GM12878 (cell line): ENCODE results near the gene FBXL15. TPM values are rescaled to one million over a fixed set of nuclear protein-coding genes. Genes with fewer than 3 reads are reported as not detected.

Experiments
- ATAC-seq: fragments of 200-7000 bp; cut with Tn5 transposase; 3 replicates; pipeline ENCODE4 v1.9.1; 2020; ENCODE audit warnings: mild to moderate bottlenecking, moderate library complexity
- BruUV-seq: library from RNA; stranded (reverse); fragments of 400-500 nt; replicated peaks from 2 replicates; lab custom pipeline; 2021; lab: Mats Ljungman, UMichigan
- CTCF ChIA-PET: fragments of 300-600 bp; sonication (Branson Sonifier 250); formaldehyde crosslinking; extraction: SDS; loops from one replicate; lab custom pipeline; 2021; ENCODE audit warnings: inconsistent platforms; lab: Yijun Ruan, JAX
- POLR2A ChIA-PET: fragments of 350-600 bp; formaldehyde crosslinking; extraction: SDS; loops from one replicate; lab custom pipeline; 2021; ENCODE audit warnings: inconsistent platforms; lab: Charles Lee
- RAD21 ChIA-PET: fragments of 300-600 bp; sonication (Branson Sonifier 250); formaldehyde crosslinking; loops from one replicate; lab custom pipeline; 2023; ENCODE audit warnings: antibody characterized with exemption; ENCODE audit not compliant: unreplicated experiment; lab: Charles Lee
- SMC1A ChIA-PET: fragments of 300-600 bp; sonication (Branson Sonifier 250); formaldehyde crosslinking; loops from one replicate; lab custom pipeline; 2023; ENCODE audit not compliant: unreplicated experiment, uncharacterized antibody; lab: Charles Lee
- DNase-seq: peaks from one replicate; pipeline ENCODE4 v3.0.0-alpha.2; 2011; ENCODE audit warnings: low read depth, low spot score
- FAIRE-seq: peaks from 3 replicates; lab custom pipeline; 2011; peaks lifted over from hg19 to GRCh38; lab: Jason Lieb, UNC
- H2AFZ ChIP-seq: 2 replicates; pipeline ENCODE4 v1.6.0; 2011; ENCODE audit warnings: low read depth, low read length, control low read depth; ENCODE audit not compliant: control insufficient read depth
- H3K27ac ChIP-seq: 2 replicates; pipeline ENCODE4 v1.5.1; 2011; ENCODE audit warnings: control low read depth; ENCODE audit not compliant: control insufficient read depth, insufficient read depth
- H3K27me3 ChIP-seq, 2 experiments: replicated peaks in 1 of 2; 2 replicates each; pipeline versions ENCODE4 v1.6.0 to v1.6.1; 2011; ENCODE audit warnings: low read length in 1 of 2; ENCODE audit not compliant: control insufficient read depth in 2 of 2, insufficient read depth in 2 of 2
- H3K36me3 ChIP-seq, 2 experiments: 2 replicates each; pipeline ENCODE4 v1.5.1; 2011; ENCODE audit warnings: low read length in 1 of 2; ENCODE audit not compliant: control insufficient read depth in 2 of 2, insufficient read depth in 2 of 2
- H3K4me1 ChIP-seq: 2 replicates; pipeline ENCODE4 v1.6.1; 2011; ENCODE audit warnings: mild to moderate bottlenecking, low read length, moderate library complexity, mixed read lengths; ENCODE audit not compliant: control insufficient read depth, insufficient read depth
- H3K4me2 ChIP-seq: 2 replicates; pipeline ENCODE4 v1.6.0; 2011; ENCODE audit warnings: control low read depth; ENCODE audit not compliant: control insufficient read depth, insufficient read depth
- H3K4me3 ChIP-seq: fragments of 200-600 bp; sonication (generic); 2 replicates; pipeline ENCODE4 v1.5.1; 2016
- H3K79me2 ChIP-seq: 2 replicates; pipeline ENCODE4 v1.6.0; 2011; ENCODE audit warnings: low read length; ENCODE audit not compliant: control insufficient read depth, insufficient read depth
- H3K9ac ChIP-seq: 2 replicates; pipeline ENCODE4 v1.8.0; 2011; ENCODE audit warnings: low read length, control low read depth, mixed read lengths; ENCODE audit not compliant: control insufficient read depth, insufficient read depth
- H3K9me3 ChIP-seq: replicated peaks from 3 replicates; pipeline ENCODE4 v1.5.1; 2011; ENCODE audit warnings: mild to moderate bottlenecking, low read length; ENCODE audit not compliant: control insufficient read depth, insufficient read depth
- H4K20me1 ChIP-seq: 2 replicates; pipeline ENCODE4 v1.6.0; 2011; ENCODE audit not compliant: control insufficient read depth, insufficient read depth
- ATF3 ChIP-seq: IDR thresholded peaks from 2 replicates; pipeline ENCODE4 v1.6.1; 2011; ENCODE audit warnings: low read depth, mild to moderate bottlenecking, low read length, moderate library complexity, borderline replicate concordance; ENCODE audit errors: extremely low read depth
- CREM ChIP-seq: IDR thresholded peaks from 2 replicates; pipeline ENCODE4 v1.6.1; 2014; ENCODE audit warnings: antibody characterized with exemption, low read depth
- CUX1 ChIP-seq: IDR thresholded peaks from 2 replicates; pipeline ENCODE4 v1.6.1; 2012; ENCODE audit warnings: improper control_type of control experiment, low read depth, low read length; ENCODE audit not compliant: insufficient replicate concordance
- IKZF2 ChIP-seq, 2 experiments: fragments of 450-650 bp; IDR thresholded peaks; 2 replicates each; pipeline ENCODE4 v1.6.1; 2017; ENCODE audit warnings: mild to moderate bottlenecking in 2 of 2, moderate library complexity in 2 of 2
- NKRF ChIP-seq: fragments of 450-650 bp; conservative IDR thresholded peaks from 2 replicates; pipeline ENCODE4 v1.6.1; 2017; ENCODE audit warnings: mild to moderate bottlenecking, moderate library complexity
- PAX5 ChIP-seq: IDR thresholded peaks from 2 replicates; pipeline ENCODE4 v1.6.1; 2011; ENCODE audit warnings: low read depth, low read length, borderline replicate concordance
- TCF7 ChIP-seq: IDR thresholded peaks from 2 replicates; pipeline ENCODE4 v1.6.1; 2014; ENCODE audit warnings: antibody characterized with exemption, borderline replicate concordance
- USF2 ChIP-seq: IDR thresholded peaks from 2 replicates; pipeline ENCODE4 v1.6.1; 2011; ENCODE audit warnings: low read depth, low read length, improper control_type of control experiment, borderline replicate concordance
- ZBTB33 ChIP-seq: fragments of 450-650 bp; IDR thresholded peaks from 2 replicates; pipeline ENCODE4 v1.6.1; 2017; ENCODE audit warnings: mild to moderate bottlenecking
- WGBS: methylation state at CpG from one replicate; pipeline ENCODE4 v1.1.6; 2016; ENCODE audit warnings: low lambda C conversion rate; ENCODE audit not compliant: insufficient replicate concordance, insufficient coverage; ENCODE audit errors: missing lambda C conversion rate; 5-methylcytosine and 5-hydroxymethylcytosine counted together
- in situ Hi-C: fragments of 300-500 bp; cut with MboI; formaldehyde crosslinking; loops from 9 replicates; pipeline ENCODE4 v1.14.3; 2018; ENCODE audit warnings: mixed read lengths
- intact Hi-C: fragments of 100-400 bp; cut with micrococcal nuclease; formaldehyde crosslinking; loops from one replicate; pipeline ENCODE4 v1.14.2; 2022; ENCODE audit not compliant: unreplicated experiment
- polyA plus RNA-seq, 11 experiments: library from polyadenylated mRNA; depleted of rRNA in 4 of 11; unstranded in 6 of 11; stranded (reverse) in 5 of 11; fragments of >200 nt; fragmentation: Nextera tagmentation in 4 of 11; fragmentation: Illumina TruSeq in 1 of 11; extraction: Ambion mirVana in 4 of 11; extraction: Trizol in 1 of 11; gene quantifications; 1 replicate in 1 of 11; 2 replicates in 10 of 11; pipeline versions ENCODE4 v1.2.1 to v1.2.3, GENCODE V29; 2011 to 2016; ENCODE audit warnings: inconsistent platforms in 2 of 11, missing spikeins in 2 of 11, low read depth in 1 of 11
- total RNA-seq, 4 experiments: library from RNA; depleted of rRNA in 3 of 4; stranded (reverse); fragments of >200 nt in 3 of 4; fragmentation: Illumina TruSeq in 1 of 4; extraction: Trizol in 1 of 4; gene quantifications; 2 replicates each; pipeline versions ENCODE4 v1.2.1 to v1.2.3, GENCODE V29; 2013 to 2021

The FBXL15 gene
- total and polyA plus RNA-seq, 10 of the 15 experiments (the other 5 are each of a cell fraction or from before 2014, with no cell fraction given): 0.13 to 21.3 (median 7.9) TPM

- BruUV-seq: TSS peak; percentile 44
- no peak for FAIRE-seq
- TF ChIP-seq ATF3 (peak; percentile 53; the same call in 1 of the 2 replicates), NKRF (0 out of 2 replicates have a peak, but pooled peaks have one; percentile 33), CUX1 (no peak), USF2 (peak; percentile 81), TCF7 (no peak), ZBTB33 (no peak), CREM (peak; percentile 69), IKZF2 (IDR thresholded peaks at IDR 0.05) (no peak), PAX5 (no peak)
These were observed 40.8 kb downstream of the FBXL15 start for GRCh38 chr10:102461187-102462054.

More at GRCh38 chr10:102461187-102462054, 40.8 kb downstream of the FBXL15 start:
- DNase-seq: peak; percentile 43
- Histone ChIP-seq H3K4me1 (peaks cover 16% of the 10 kb centered on the region), H3K4me3 (peak overlapping the region; percentile 73), H3K27me3 (no peaks in the 10 kb centered on the region), H3K36me3 (no peaks in the 10 kb centered on the region), H3K9ac (peak overlapping the region; percentile 56), H3K79me2 (no peaks in the 10 kb centered on the region), H3K27ac (no peak overlapping the region), H3K9me3 (no peaks in the 10 kb centered on the region), H4K20me1 (no peaks in the 10 kb centered on the region), H2AFZ (peak overlapping the region; percentile 100), H3K4me2 (peak overlapping the region; percentile 98)
- under 1% methylated on average over 54 of the region's 54 CpGs for WGBS
- SMC1A ChIA-PET: interaction anchor here (0.7 to 3.8 kb wide), 6 partner anchors 10 to 122 kb away, joined by 3 to 23 read pairs (median 4); partner anchors contain the start of genes C10orf95 and FBXL15
- RAD21 ChIA-PET: interaction anchor here (0.5 to 3.2 kb wide), 13 partner anchors 11 to 292 kb away, joined by 3 to 19 read pairs (median 4); partner anchors contain the start of genes C10orf95, CUEDC2, FBXL15 and NFKB2
- POLR2A ChIA-PET: interaction anchor here (0.7 to 4.3 kb wide), 9 partner anchors 11 to 232 kb away, joined by 3 to 69 read pairs (median 5); partner anchors contain the start of genes ACTR1A, C10orf95, CUEDC2 and FBXL15
- CTCF ChIA-PET: interaction anchor here (0.7 to 4.5 kb wide), 15 partner anchors 10 to 308 kb away, joined by 3 to 29 read pairs (median 7); partner anchors contain the start of genes ACTR1A, C10orf95 and FBXL15
- peak; percentile 96 for ATAC-seq
- in situ Hi-C loops: no loop called here
- intact Hi-C loops: loop anchor here (1.0 to 5.0 kb wide), 2 partner anchors 29 to 69 kb away; partner anchors contain the start of gene CUEDC2
